ENCODE measurements around the gene DIRAS1. TPM values are rescaled to one million over a fixed set of nuclear protein-coding genes. Genes with fewer than 3 reads are reported as not detected.

Gene DIRAS1
- total and polyA plus RNA-seq, 12 donors, result 0.09 to 4.8 (median 1.8) TPM

- no peaks in the 10 kb centered on the region for H3K27me3 ChIP-seq
- intact Hi-C loops (cut with DNase I), result no loop called here
- H3K4me1 ChIP-seq (replicated peaks in 1 of 2), result no peaks in the 10 kb centered on the region
- WGBS, 4 donors, result 91 to 95% (median 93%) methylated on average over 20 to 21 of the region's 21 CpGs
- no peak overlapping the region for H3K4me3 ChIP-seq
- no peak for DNase-seq
- peaks cover 0 to 73% of the 10 kb centered on the region in 2 donors for H3K36me3 ChIP-seq (replicated peaks in 1 of 2)
- TF ChIP-seq POLR2A (IDR thresholded peaks at IDR 0.05), result no peak
- TF ChIP-seq, protein P1, sequence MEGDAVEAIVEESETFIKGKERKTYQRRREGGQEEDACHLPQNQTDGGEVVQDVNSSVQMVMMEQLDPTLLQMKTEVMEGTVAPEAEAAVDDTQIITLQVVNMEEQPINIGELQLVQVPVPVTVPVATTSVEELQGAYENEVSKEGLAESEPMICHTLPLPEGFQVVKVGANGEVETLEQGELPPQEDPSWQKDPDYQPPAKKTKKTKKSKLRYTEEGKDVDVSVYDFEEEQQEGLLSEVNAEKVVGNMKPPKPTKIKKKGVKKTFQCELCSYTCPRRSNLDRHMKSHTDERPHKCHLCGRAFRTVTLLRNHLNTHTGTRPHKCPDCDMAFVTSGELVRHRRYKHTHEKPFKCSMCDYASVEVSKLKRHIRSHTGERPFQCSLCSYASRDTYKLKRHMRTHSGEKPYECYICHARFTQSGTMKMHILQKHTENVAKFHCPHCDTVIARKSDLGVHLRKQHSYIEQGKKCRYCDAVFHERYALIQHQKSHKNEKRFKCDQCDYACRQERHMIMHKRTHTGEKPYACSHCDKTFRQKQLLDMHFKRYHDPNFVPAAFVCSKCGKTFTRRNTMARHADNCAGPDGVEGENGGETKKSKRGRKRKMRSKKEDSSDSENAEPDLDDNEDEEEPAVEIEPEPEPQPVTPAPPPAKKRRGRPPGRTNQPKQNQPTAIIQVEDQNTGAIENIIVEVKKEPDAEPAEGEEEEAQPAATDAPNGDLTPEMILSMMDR (IDR thresholded peaks at IDR 0.05), result no peak
- no peaks in the 10 kb centered on the region for H3K9me3 ChIP-seq (replicated peaks in 1 of 3)
- H3K27ac ChIP-seq, result no peak overlapping the region
Measured at GRCh38 chr19:2764945-2765344, 43.8 kb upstream of the DIRAS1 start.

GRCh38 chr19:2763687-2764086, 42.5 kb upstream of the DIRAS1 start:
- intact Hi-C loops (cut with DNase I), result no loop called here
- no peaks in the 10 kb centered on the region for H3K4me1 ChIP-seq (replicated peaks in 1 of 2)
- no peak overlapping the region for H3K4me3 ChIP-seq
- TF ChIP-seq, protein P1 (IDR thresholded peaks at IDR 0.05), result no peak
- TF ChIP-seq POLR2A (IDR thresholded peaks at IDR 0.05), result no peak
- 95 to 97% (median 96%) methylated on average over 11 to 12 of the region's 12 CpGs for WGBS, 4 donors
- H3K27ac ChIP-seq, result no peak overlapping the region
- DNase-seq, result no peak
- peaks cover 0 to 75% of the 10 kb centered on the region in 2 donors for H3K36me3 ChIP-seq (replicated peaks in 1 of 2)
- H3K9me3 ChIP-seq (replicated peaks in 1 of 3), result no peaks in the 10 kb centered on the region
- H3K27me3 ChIP-seq, result no peaks in the 10 kb centered on the region

- intact Hi-C loops (cut with DNase I), result no loop called here
- H3K36me3 ChIP-seq (replicated peaks in 1 of 2), result peaks cover 0 to 71% of the 10 kb centered on the region in 2 donors
- no peaks in the 10 kb centered on the region for H3K27me3 ChIP-seq
- TF ChIP-seq, protein P1 (IDR thresholded peaks at IDR 0.05), result no peak
- TF ChIP-seq POLR2A (IDR thresholded peaks at IDR 0.05), result no peak
- WGBS, 4 donors, result 82 to 89% (median 86%) methylated on average over 15 to 23 of the region's 23 CpGs
- no peaks in the 10 kb centered on the region for H3K9me3 ChIP-seq (replicated peaks in 1 of 3)
- no peak overlapping the region for H3K4me3 ChIP-seq
- no peaks in the 10 kb centered on the region for H3K4me1 ChIP-seq (replicated peaks in 1 of 2)
- H3K27ac ChIP-seq, result no peak overlapping the region
- DNase-seq, result no peak
Measured at GRCh38 chr19:2762783-2763496, 41.8 kb upstream of the DIRAS1 start.

- no peak overlapping the region for H3K4me3 ChIP-seq
- intact Hi-C loops (cut with DNase I), result no loop called here
- peaks cover 0 to 69% of the 10 kb centered on the region in 2 donors for H3K36me3 ChIP-seq (replicated peaks in 1 of 2)
- TF ChIP-seq, protein P1 (IDR thresholded peaks at IDR 0.05), result no peak
- no peak for TF ChIP-seq POLR2A (IDR thresholded peaks at IDR 0.05)
- H3K27ac ChIP-seq, result no peak overlapping the region
- H3K4me1 ChIP-seq (replicated peaks in 1 of 2), result no peaks in the 10 kb centered on the region
- H3K9me3 ChIP-seq (replicated peaks in 1 of 3), result no peaks in the 10 kb centered on the region
- WGBS, 4 donors, result 88 to 91% (median 89%) methylated on average over 41 to 43 of the region's 43 CpGs
- H3K27me3 ChIP-seq, result no peaks in the 10 kb centered on the region
- DNase-seq, result no peak
Measured at GRCh38 chr19:2761876-2762782, 41.0 kb upstream of the DIRAS1 start.
